GM18508 (cell line): ENCODE data around the gene TTC36.
"Not testable (repeated sequence)": the region's sequence is repeated elsewhere in the genome, so short reads cannot be mapped to it uniquely, and the experiment has no call there.

ENCODE experiments used
- ATAC-seq: cut with Tn5 transposase; IDR thresholded peaks from one replicate; pipeline ENCODE4 v1.9.1; 2021; ENCODE audit warnings: moderate number of reproducible peaks; ENCODE audit not compliant: insufficient read depth, unreplicated experiment

The TTC36 gene

GRCh38 chr11:118531597-118532084 is 4.4 kb downstream of the TTC36 start:
- ATAC-seq: no peak

- ATAC-seq: no peak
Observed at GRCh38 chr11:118532091-118532490, 4.8 kb downstream of the TTC36 start.

GRCh38 chr11:118532852-118533768 is 5.8 kb downstream of the TTC36 start:
- ATAC-seq: no peak

GRCh38 chr11:118533769-118534729 is 6.8 kb downstream of the TTC36 start:
- ATAC-seq: no peak

GRCh38 chr11:118535261-118535660 is 8.0 kb downstream of the TTC36 start:
- ATAC-seq: no peak

- ATAC-seq: no peak
Observed at GRCh38 chr11:118536726-118537125, 9.5 kb downstream of the TTC36 start.

- ATAC-seq: no peak
Observed at GRCh38 chr11:118537409-118537980, 10.2 kb downstream of the TTC36 start.

GRCh38 chr11:118544010-118544646 is 16.9 kb downstream of the TTC36 start:
- ATAC-seq: no peak

GRCh38 chr11:118544647-118545010 is 17.4 kb downstream of the TTC36 start:
- no peak for ATAC-seq

GRCh38 chr11:118545533-118545932 is 18.3 kb downstream of the TTC36 start:
- ATAC-seq: no peak

GRCh38 chr11:118547132-118547531 is 19.9 kb downstream of the TTC36 start:
- no peak for ATAC-seq

GRCh38 chr11:118552341-118552740 is 25.1 kb downstream of the TTC36 start:
- ATAC-seq: no peak

- no peak for ATAC-seq
Observed at GRCh38 chr11:118560806-118561205, 33.5 kb downstream of the TTC36 start.

- no peak for ATAC-seq
Observed at GRCh38 chr11:118565051-118565450, 37.8 kb downstream of the TTC36 start.

- ATAC-seq: no peak
Observed at GRCh38 chr11:118569670-118570069, 42.4 kb downstream of the TTC36 start.

GRCh38 chr11:118570787-118571186 is 43.5 kb downstream of the TTC36 start:
- no peak for ATAC-seq

GRCh38 chr11:118571701-118572060 is 44.4 kb downstream of the TTC36 start:
- not testable (repeated sequence) for ATAC-seq

- ATAC-seq: no peak
Observed at GRCh38 chr11:118572061-118572980, 45.0 kb downstream of the TTC36 start, which contains the start of gene ARCN1. TSS of gene ARCN1 (plus strand) at chr11:118572409. CDS start at chr11:118572548, 139 bp downstream.

GRCh38 chr11:118572981-118573550 is 45.8 kb downstream of the TTC36 start:
- no peak for ATAC-seq
